ENCODE data around the gene MLIP. TPM values are rescaled to one million over a fixed set of nuclear protein-coding genes. Genes with fewer than 3 reads are reported as not detected.

MLIP gene
- total RNA-seq, 4 donors from 2014 or later: 0.42 to 3.5 (median 1.2) TPM

DNA sequence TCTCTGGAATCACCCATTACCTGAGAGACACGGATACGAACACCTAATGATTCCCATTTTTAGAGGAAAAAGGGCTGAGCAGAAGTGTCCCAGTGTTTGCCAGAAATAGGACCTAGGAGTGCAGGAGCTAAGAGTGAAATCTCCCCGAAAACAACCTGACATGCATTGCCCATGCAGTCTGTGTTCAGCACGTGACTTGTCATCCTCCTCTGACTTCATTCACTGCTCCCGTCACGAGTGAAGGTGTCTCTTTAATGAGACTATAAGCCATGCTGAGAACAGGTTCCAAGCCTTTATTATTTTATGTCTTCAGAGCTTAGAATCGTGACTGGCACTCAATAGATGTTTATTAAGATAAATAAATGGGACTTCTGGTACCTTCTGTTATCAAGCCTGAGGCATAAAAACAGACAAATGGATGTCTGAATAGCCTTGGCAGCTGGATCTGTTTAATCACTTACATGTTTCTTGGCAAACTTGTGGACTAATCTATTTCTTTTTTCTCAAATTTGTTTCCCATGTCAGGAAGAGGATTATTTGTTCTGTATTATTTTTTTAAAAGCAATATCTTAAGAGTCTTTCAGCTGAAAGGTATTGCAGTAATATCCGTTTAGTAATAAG, 3.7 kb upstream of the MLIP start:
- intact Hi-C loops (cut with DNase I): no loop called here
- 52% methylated on average over 8 of the region's 8 CpGs for WGBS
- Histone ChIP-seq H3K27ac (replicated peaks in 1 of 4) (no peak overlapping the region), H3K4me1 (peaks cover 6 to 20% (median 12%) of the 10 kb centered on the region in 4 donors), H3K9me3 (no peaks in the 10 kb centered on the region), H3K36me3 (no peaks in the 10 kb centered on the region), H3K27me3 (no peaks in the 10 kb centered on the region), H3K4me3 (no peak overlapping the region)
- DNase-seq (ENCODE audit: extremely low spot score): no peak
- TF ChIP-seq EP300 (IDR thresholded peaks at IDR 0.05) (no peak), POLR2A (IDR thresholded peaks at IDR 0.05; ENCODE audit: low read depth) (no peak)

GRCh38 chr6:54108271-54108670, 3.0 kb upstream of the MLIP start:
- peaks cover 6 to 20% (median 12%) of the 10 kb centered on the region in 4 donors for H3K4me1 ChIP-seq
- TF ChIP-seq CTCF (IDR thresholded peaks at IDR 0.05) (no peak), POLR2AphosphoS5 (IDR thresholded peaks at IDR 0.05) (no peak), EP300 (IDR thresholded peaks at IDR 0.05) (no peak), POLR2A (IDR thresholded peaks at IDR 0.05; ENCODE audit: low read depth) (no peak)
- no peak overlapping the region for H3K4me3 ChIP-seq
- no peak for DNase-seq (ENCODE audit: extremely low spot score)
- no peak overlapping the region for H3K27ac ChIP-seq (replicated peaks in 1 of 4)
- H3K9me3 ChIP-seq: no peaks in the 10 kb centered on the region
- no peaks in the 10 kb centered on the region for H3K27me3 ChIP-seq
- H3K36me3 ChIP-seq: no peaks in the 10 kb centered on the region
- intact Hi-C loops (cut with DNase I): no loop called here

- Histone ChIP-seq H3K9me3 (no peaks in the 10 kb centered on the region), H3K27me3 (no peaks in the 10 kb centered on the region), H3K4me1 (peaks cover 6 to 26% (median 12%) of the 10 kb centered on the region in 4 donors), H3K27ac (replicated peaks in 1 of 4) (no peak overlapping the region), H3K4me3 (no peak overlapping the region), H3K36me3 (no peaks in the 10 kb centered on the region)
- TF ChIP-seq POLR2A (IDR thresholded peaks at IDR 0.05; ENCODE audit: low read depth) (no peak), POLR2AphosphoS5 (IDR thresholded peaks at IDR 0.05) (no peak), CTCF (IDR thresholded peaks at IDR 0.05) (no peak), EP300 (IDR thresholded peaks at IDR 0.05) (no peak)
- no peak for DNase-seq (ENCODE audit: extremely low spot score)
- intact Hi-C loops (cut with DNase I): no loop called here
- 91% methylated on average over 3 of the region's 3 CpGs for WGBS
These were observed 1.7 kb upstream of the MLIP start for GRCh38 chr6:54109586-54109985.

GRCh38 chr6:54112151-54112650, 958 bp downstream of the MLIP start:
- Histone ChIP-seq H3K27ac (replicated peaks in 1 of 4) (no peak overlapping the region), H3K9me3 (no peaks in the 10 kb centered on the region), H3K4me3 (no peak overlapping the region), H3K4me1 (peaks cover 6 to 21% (median 12%) of the 10 kb centered on the region in 4 donors), H3K27me3 (no peaks in the 10 kb centered on the region), H3K36me3 (no peaks in the 10 kb centered on the region)
- TF ChIP-seq CTCF (IDR thresholded peaks at IDR 0.05): no peak
- no peak for TF ChIP-seq POLR2A (IDR thresholded peaks at IDR 0.05; ENCODE audit: low read depth)
- no peak for TF ChIP-seq POLR2AphosphoS5 (IDR thresholded peaks at IDR 0.05)
- TF ChIP-seq EP300 (IDR thresholded peaks at IDR 0.05): no peak
- DNase-seq (ENCODE audit: extremely low spot score): no peak
- 79% methylated on average over 1 of the region's 1 CpG for WGBS
- intact Hi-C loops (cut with DNase I): no loop called here

GRCh38 chr6:54114991-54115390, 3.7 kb downstream of the MLIP start:
- H3K27me3 ChIP-seq: no peaks in the 10 kb centered on the region
- DNase-seq (ENCODE audit: extremely low spot score): no peak
- no peaks in the 10 kb centered on the region for H3K36me3 ChIP-seq
- TF ChIP-seq POLR2AphosphoS5 (IDR thresholded peaks at IDR 0.05) (no peak), EP300 (IDR thresholded peaks at IDR 0.05) (no peak), CTCF (IDR thresholded peaks at IDR 0.05) (no peak), POLR2A (IDR thresholded peaks at IDR 0.05; ENCODE audit: low read depth) (no peak)
- H3K9me3 ChIP-seq: no peaks in the 10 kb centered on the region
- H3K27ac ChIP-seq (replicated peaks in 1 of 4): no peak overlapping the region
- H3K4me1 ChIP-seq: peaks cover 0 to 21% (median 3%) of the 10 kb centered on the region in 4 donors
- intact Hi-C loops (cut with DNase I): no loop called here
- H3K4me3 ChIP-seq: no peak overlapping the region
- 92% methylated on average over 1 of the region's 1 CpG for WGBS
